Colonic mucosa (tissue), 4 donors: Measurements from ENCODE around the gene PLEKHA1. TPM values are rescaled to one million over a fixed set of nuclear protein-coding genes. Genes with fewer than 3 reads are reported as not detected.

Source experiments
- DNase-seq: peaks from one replicate; pipeline ENCODE4 v3.0.0-alpha.2; 2020
- H3K27ac ChIP-seq: fragments of 200-600 bp; one replicate; pipeline ENCODE4 v1.8.0; 2021
- H3K27me3 ChIP-seq: fragments of 200-600 bp; one replicate; pipeline ENCODE4 v1.8.0; 2021
- H3K36me3 ChIP-seq: fragments of 200-600 bp; one replicate; pipeline ENCODE4 v1.8.0; 2021
- H3K4me1 ChIP-seq: fragments of 200-600 bp; one replicate; pipeline ENCODE4 v1.8.0; 2021; ENCODE audit warnings: mild to moderate bottlenecking
- H3K4me3 ChIP-seq: fragments of 200-600 bp; one replicate; pipeline ENCODE4 v1.8.0; 2021
- H3K9ac ChIP-seq, 2 donors: one replicate each; pipeline ENCODE4 v1.7.0; 2013; ENCODE audit warnings: control low read depth in 2 of 2, low read depth in 2 of 2, low read length in 2 of 2
- H3K9me3 ChIP-seq: fragments of 200-600 bp; one replicate; pipeline ENCODE4 v1.8.0; 2021
- CTCF ChIP-seq: fragments of 200-600 bp; IDR thresholded peaks from one replicate; pipeline ENCODE4 v1.8.0; 2022; ENCODE audit warnings: antibody characterized with exemption, mild to moderate bottlenecking
- intact Hi-C: fragments of 100-400 bp; cut with DNase I; formaldehyde crosslinking; loops from one replicate; pipeline ENCODE4 v1.14.1; 2022
- total RNA-seq, 2 donors: library from RNA; stranded (reverse); fragmentation: NEBNext Ultra II Directional in 1 of 2; extraction: Animal tissue kit (Norgen Biotek cat#: 25700) in 1 of 2; gene quantifications; one replicate each; pipeline ENCODE4 v1.2.1, GENCODE V29; 2021
- donor health status: healthy.
- donor health status: DM: no; HTN: no; CAD: no.
- donor health status: DM: no; HTN: no; CAD: no.

Gene PLEKHA1
- total RNA-seq, 2 donors from 2014 or later = 34.8 to 55.6 TPM

GRCh38 chr10:122347170-122347841, 27.2 kb upstream of the PLEKHA1 start:
- intact Hi-C loops = loop anchor here (10.0 kb wide), 1 partner anchor 217 kb away; the partner anchor contains the start of gene DMBT1
- Histone ChIP-seq H3K4me1 (peaks cover 4% of the 10 kb centered on the region), H3K4me3 (no peak overlapping the region), H3K27me3 (no peaks in the 10 kb centered on the region), H3K27ac (no peak overlapping the region), H3K9ac (no peak overlapping the region), H3K9me3 (no peaks in the 10 kb centered on the region), H3K36me3 (no peaks in the 10 kb centered on the region)
- no peak for DNase-seq
- no peak for TF ChIP-seq CTCF

GRCh38 chr10:122348512-122348911, 26.0 kb upstream of the PLEKHA1 start:
- no peak overlapping the region for H3K27ac ChIP-seq
- H3K4me1 ChIP-seq = peaks cover 4% of the 10 kb centered on the region
- no peak for TF ChIP-seq CTCF
- no peaks in the 10 kb centered on the region for H3K9me3 ChIP-seq
- DNase-seq = no peak
- no peaks in the 10 kb centered on the region for H3K36me3 ChIP-seq
- intact Hi-C loops = loop anchor here (10.0 kb wide), 1 partner anchor 216 kb away; the partner anchor contains the start of gene DMBT1
- no peaks in the 10 kb centered on the region for H3K27me3 ChIP-seq
- no peak overlapping the region for H3K9ac ChIP-seq
- no peak overlapping the region for H3K4me3 ChIP-seq

GRCh38 chr10:122348935-122349361, 25.6 kb upstream of the PLEKHA1 start:
- Histone ChIP-seq H3K36me3 (no peaks in the 10 kb centered on the region), H3K4me3 (no peak overlapping the region), H3K4me1 (peaks cover 4% of the 10 kb centered on the region), H3K9me3 (no peaks in the 10 kb centered on the region), H3K27me3 (no peaks in the 10 kb centered on the region), H3K9ac (no peak overlapping the region), H3K27ac (no peak overlapping the region)
- DNase-seq = no peak
- no peak for TF ChIP-seq CTCF
- intact Hi-C loops = loop anchor here (10.0 kb wide), 1 partner anchor 216 kb away; the partner anchor contains the start of gene DMBT1

GRCh38 chr10:122349758-122350369, 24.6 kb upstream of the PLEKHA1 start:
- H3K4me3 ChIP-seq = no peak overlapping the region
- TF ChIP-seq CTCF = no peak
- H3K9ac ChIP-seq = no peak overlapping the region
- no peaks in the 10 kb centered on the region for H3K27me3 ChIP-seq
- no peaks in the 10 kb centered on the region for H3K36me3 ChIP-seq
- no peak overlapping the region for H3K27ac ChIP-seq
- H3K4me1 ChIP-seq = peaks cover 2% of the 10 kb centered on the region
- intact Hi-C loops = loop anchor here (10.0 kb wide), 1 partner anchor 215 kb away; the partner anchor contains the start of gene DMBT1
- no peak for DNase-seq
- no peaks in the 10 kb centered on the region for H3K9me3 ChIP-seq

GRCh38 chr10:122350893-122351292, 23.6 kb upstream of the PLEKHA1 start:
- no peak overlapping the region for H3K27ac ChIP-seq
- H3K27me3 ChIP-seq = no peaks in the 10 kb centered on the region
- H3K36me3 ChIP-seq = no peaks in the 10 kb centered on the region
- H3K4me3 ChIP-seq = no peak overlapping the region
- no peaks in the 10 kb centered on the region for H3K4me1 ChIP-seq
- intact Hi-C loops = no loop called here
- no peak for DNase-seq
- no peak overlapping the region for H3K9ac ChIP-seq
- H3K9me3 ChIP-seq = no peaks in the 10 kb centered on the region
- TF ChIP-seq CTCF = no peak
